ENCODE measurements around the gene CDK19. TPM values are rescaled to one million over a fixed set of nuclear protein-coding genes. Genes with fewer than 3 reads are reported as not detected.

The CDK19 gene
- total and polyA plus RNA-seq, 2 of the 13 experiments (the other 11 are each of a cell fraction or from before 2014, with no cell fraction given) = 13.4 to 27.0 TPM

DNA sequence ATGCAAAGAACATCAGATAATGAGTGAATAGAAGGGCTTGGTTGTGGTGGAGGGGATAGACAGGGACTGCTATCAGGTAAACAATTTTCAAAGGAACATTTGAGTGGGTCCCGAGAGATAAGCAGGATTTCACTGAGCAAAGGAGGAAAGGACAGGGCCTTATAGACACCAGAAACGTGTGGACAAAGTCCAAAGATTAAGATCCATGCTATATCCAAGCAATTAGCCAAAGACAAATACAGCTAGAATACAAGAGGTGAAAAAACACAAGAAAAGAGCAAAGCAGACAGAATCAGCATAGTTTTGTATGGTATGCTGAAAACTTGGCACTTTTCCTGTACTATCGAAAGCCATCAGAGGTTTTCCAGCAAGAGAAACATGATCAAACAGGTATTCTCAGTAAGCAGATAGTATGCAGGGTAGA, 59.8 kb downstream of the CDK19 start (continued):
- TF ChIP-seq, protein P1, sequence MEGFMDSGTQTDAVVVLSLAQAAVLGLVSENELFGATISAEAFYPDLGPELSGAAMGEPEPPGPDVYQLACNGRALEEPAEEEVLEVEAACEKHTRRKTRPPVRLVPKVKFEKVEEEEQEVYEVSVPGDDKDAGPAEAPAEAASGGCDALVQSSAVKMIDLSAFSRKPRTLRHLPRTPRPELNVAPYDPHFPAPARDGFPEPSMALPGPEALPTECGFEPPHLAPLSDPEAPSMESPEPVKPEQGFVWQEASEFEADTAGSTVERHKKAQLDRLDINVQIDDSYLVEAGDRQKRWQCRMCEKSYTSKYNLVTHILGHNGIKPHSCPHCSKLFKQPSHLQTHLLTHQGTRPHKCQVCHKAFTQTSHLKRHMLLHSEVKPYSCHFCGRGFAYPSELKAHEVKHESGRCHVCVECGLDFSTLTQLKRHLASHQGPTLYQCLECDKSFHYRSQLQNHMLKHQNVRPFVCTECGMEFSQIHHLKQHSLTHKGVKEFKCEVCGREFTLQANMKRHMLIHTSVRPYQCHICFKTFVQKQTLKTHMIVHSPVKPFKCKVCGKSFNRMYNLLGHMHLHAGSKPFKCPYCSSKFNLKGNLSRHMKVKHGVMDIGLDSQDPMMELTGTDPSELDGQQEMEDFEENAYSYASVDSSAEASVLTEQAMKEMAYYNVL (CRISPR knock-in tag; IDR thresholded peaks at IDR 0.05; ENCODE audit: borderline replicate concordance) = peak; percentile 59; the same call in 1 of the 2 replicates
- TF ChIP-seq PTBP1 (IDR thresholded peaks at IDR 0.05; ENCODE audit: low read depth, low read length, poor library complexity, severe bottlenecking) (no peak), HNRNPK (IDR thresholded peaks at IDR 0.05; ENCODE audit: low read depth, low read length, poor library complexity, severe bottlenecking) (no peak), RBM39 (IDR thresholded peaks at IDR 0.05; ENCODE audit: low read depth, low read length, poor library complexity, severe bottlenecking) (no peak), ISL2 (CRISPR knock-in tag; IDR thresholded peaks at IDR 0.05) (peak; percentile 89), ZNF775 (CRISPR knock-in tag; IDR thresholded peaks at IDR 0.05; ENCODE audit: borderline replicate concordance) (no peak), ESRRA (CRISPR knock-in tag; IDR thresholded peaks at IDR 0.05; ENCODE audit: low read depth) (no peak), HNF4G (IDR thresholded peaks at IDR 0.05; ENCODE audit: borderline replicate concordance, low read depth, low read length) (peak; percentile 66), HNF4G (CRISPR knock-in tag; IDR thresholded peaks at IDR 0.05; ENCODE audit: borderline replicate concordance, low read depth) (no peak), HNRNPL (IDR thresholded peaks at IDR 0.05; ENCODE audit: low read depth, low read length) (no peak), HOXA3 (CRISPR knock-in tag; IDR thresholded peaks at IDR 0.05) (no peak)
- TF ChIP-seq, protein P2, sequence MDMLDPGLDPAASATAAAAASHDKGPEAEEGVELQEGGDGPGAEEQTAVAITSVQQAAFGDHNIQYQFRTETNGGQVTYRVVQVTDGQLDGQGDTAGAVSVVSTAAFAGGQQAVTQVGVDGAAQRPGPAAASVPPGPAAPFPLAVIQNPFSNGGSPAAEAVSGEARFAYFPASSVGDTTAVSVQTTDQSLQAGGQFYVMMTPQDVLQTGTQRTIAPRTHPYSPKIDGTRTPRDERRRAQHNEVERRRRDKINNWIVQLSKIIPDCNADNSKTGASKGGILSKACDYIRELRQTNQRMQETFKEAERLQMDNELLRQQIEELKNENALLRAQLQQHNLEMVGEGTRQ (IDR thresholded peaks at IDR 0.05; ENCODE audit: low read depth, low read length) = no peak
- TF ChIP-seq, protein P2 (CRISPR knock-in tag; IDR thresholded peaks at IDR 0.05; ENCODE audit: borderline replicate concordance) = no peak
- TF ChIP-seq, protein P3, sequence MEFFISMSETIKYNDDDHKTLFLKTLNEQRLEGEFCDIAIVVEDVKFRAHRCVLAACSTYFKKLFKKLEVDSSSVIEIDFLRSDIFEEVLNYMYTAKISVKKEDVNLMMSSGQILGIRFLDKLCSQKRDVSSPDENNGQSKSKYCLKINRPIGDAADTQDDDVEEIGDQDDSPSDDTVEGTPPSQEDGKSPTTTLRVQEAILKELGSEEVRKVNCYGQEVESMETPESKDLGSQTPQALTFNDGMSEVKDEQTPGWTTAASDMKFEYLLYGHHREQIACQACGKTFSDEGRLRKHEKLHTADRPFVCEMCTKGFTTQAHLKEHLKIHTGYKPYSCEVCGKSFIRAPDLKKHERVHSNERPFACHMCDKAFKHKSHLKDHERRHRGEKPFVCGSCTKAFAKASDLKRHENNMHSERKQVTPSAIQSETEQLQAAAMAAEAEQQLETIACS (CRISPR knock-in tag; IDR thresholded peaks at IDR 0.05) = no peak
- TF ChIP-seq, protein P4, sequence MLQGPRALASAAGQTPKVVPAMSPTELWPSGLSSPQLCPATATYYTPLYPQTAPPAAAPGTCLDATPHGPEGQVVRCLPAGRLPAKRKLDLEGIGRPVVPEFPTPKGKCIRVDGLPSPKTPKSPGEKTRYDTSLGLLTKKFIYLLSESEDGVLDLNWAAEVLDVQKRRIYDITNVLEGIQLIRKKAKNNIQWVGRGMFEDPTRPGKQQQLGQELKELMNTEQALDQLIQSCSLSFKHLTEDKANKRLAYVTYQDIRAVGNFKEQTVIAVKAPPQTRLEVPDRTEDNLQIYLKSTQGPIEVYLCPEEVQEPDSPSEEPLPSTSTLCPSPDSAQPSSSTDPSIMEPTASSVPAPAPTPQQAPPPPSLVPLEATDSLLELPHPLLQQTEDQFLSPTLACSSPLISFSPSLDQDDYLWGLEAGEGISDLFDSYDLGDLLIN (CRISPR knock-in tag; IDR thresholded peaks at IDR 0.05; ENCODE audit: borderline replicate concordance) = no peak
- TF ChIP-seq, protein P5, sequence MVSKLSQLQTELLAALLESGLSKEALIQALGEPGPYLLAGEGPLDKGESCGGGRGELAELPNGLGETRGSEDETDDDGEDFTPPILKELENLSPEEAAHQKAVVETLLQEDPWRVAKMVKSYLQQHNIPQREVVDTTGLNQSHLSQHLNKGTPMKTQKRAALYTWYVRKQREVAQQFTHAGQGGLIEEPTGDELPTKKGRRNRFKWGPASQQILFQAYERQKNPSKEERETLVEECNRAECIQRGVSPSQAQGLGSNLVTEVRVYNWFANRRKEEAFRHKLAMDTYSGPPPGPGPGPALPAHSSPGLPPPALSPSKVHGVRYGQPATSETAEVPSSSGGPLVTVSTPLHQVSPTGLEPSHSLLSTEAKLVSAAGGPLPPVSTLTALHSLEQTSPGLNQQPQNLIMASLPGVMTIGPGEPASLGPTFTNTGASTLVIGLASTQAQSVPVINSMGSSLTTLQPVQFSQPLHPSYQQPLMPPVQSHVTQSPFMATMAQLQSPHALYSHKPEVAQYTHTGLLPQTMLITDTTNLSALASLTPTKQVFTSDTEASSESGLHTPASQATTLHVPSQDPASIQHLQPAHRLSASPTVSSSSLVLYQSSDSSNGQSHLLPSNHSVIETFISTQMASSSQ (IDR thresholded peaks at IDR 0.05; ENCODE audit: low read depth) = no peak
- TF ChIP-seq, protein P5 (CRISPR knock-in tag; IDR thresholded peaks at IDR 0.05; ENCODE audit: borderline replicate concordance) = peak; percentile 71; the same call in 1 of the 2 replicates

Measured in HepG2 (cell line).